WERI-Rb-1 (cell line): ENCODE data around the gene LDB3.

Source experiments
- DNase-seq: peaks from one replicate; pipeline ENCODE4 v3.0.0-alpha.2; 2020
- H3K27ac ChIP-seq: fragments of 250-450 bp; sonication (Bioruptor Pico); 2 replicates; pipeline ENCODE4 v1.5.1; 2020; ENCODE audit warnings: mild to moderate bottlenecking, moderate library complexity
- H3K27me3 ChIP-seq: fragments of 250-450 bp; sonication (Bioruptor Pico); 2 replicates; pipeline ENCODE4 v1.5.1; 2021; ENCODE audit warnings: mild to moderate bottlenecking, low read depth, moderate library complexity; ENCODE audit not compliant: insufficient read depth, severe bottlenecking
- H3K36me3 ChIP-seq: fragments of 250-450 bp; sonication (Bioruptor Pico); 2 replicates; pipeline ENCODE4 v1.5.1; 2020; ENCODE audit warnings: mild to moderate bottlenecking, moderate library complexity
- H3K4me3 ChIP-seq: 2 replicates; pipeline ENCODE4 v1.5.1; 2011; ENCODE audit warnings: low read depth, mild to moderate bottlenecking, control low read depth, low read length
- H3K9me3 ChIP-seq: fragments of 250-450 bp; sonication (Bioruptor Pico); 2 replicates; pipeline ENCODE4 v1.5.1; 2021; ENCODE audit warnings: mild to moderate bottlenecking, moderate library complexity; ENCODE audit not compliant: severe bottlenecking
- CTCF ChIP-seq: IDR thresholded peaks from 2 replicates; pipeline ENCODE4 v1.5.1; 2011; ENCODE audit warnings: low read depth, mild to moderate bottlenecking, control low read depth, inconsistent platforms, low read length

The LDB3 gene

GRCh38 chr10:86742230-86742629 lies 73.9 kb downstream of the LDB3 start:
- H3K4me3 ChIP-seq = no peak overlapping the region
- no peaks in the 10 kb centered on the region for H3K27me3 ChIP-seq
- no peaks in the 10 kb centered on the region for H3K36me3 ChIP-seq
- no peak for TF ChIP-seq CTCF
- no peaks in the 10 kb centered on the region for H3K9me3 ChIP-seq
- no peak for DNase-seq
- no peak overlapping the region for H3K27ac ChIP-seq

GRCh38 chr10:86744067-86744725 lies 75.9 kb downstream of the LDB3 start:
- Histone ChIP-seq H3K27me3 (no peaks in the 10 kb centered on the region), H3K27ac (no peak overlapping the region), H3K36me3 (no peaks in the 10 kb centered on the region), H3K4me3 (no peak overlapping the region), H3K9me3 (no peaks in the 10 kb centered on the region)
- no peak for DNase-seq
- no peak for TF ChIP-seq CTCF

DNA sequence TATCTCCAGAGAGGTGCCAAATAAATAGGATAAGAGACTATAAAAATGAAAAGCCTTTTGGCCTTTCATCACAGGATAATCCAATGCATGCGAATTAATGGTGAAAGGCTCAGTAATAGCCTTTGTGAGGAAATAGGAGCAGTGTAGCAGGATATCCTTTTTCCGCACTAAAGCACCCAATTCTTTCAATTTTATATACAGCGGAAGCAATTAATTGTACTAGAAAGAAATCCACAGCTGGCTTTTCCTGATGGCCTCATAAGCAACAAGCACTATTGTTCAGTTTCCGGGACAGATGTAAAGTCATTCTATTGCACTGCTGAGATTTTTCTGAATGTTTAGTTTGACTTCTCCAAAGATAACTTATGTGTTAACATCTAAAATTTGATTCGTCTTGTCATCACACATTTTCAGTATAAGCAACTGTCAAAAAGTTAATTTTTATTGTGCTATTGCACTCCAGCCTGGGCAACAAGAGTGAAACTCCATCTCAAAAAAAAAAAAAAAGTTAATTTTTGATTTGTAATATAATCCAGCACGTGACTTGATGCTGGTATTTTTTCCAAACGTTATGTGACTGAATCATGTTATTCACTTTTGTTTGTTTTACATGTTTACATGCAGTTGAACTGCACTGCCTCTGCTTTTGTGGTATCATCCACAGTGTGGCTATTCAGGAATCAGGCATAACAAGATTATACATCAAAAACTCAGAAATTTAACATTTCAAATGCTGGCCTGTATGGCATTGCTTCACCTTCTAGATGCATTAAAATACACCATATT lies 79.7 kb downstream of the LDB3 start:
- H3K27me3 ChIP-seq = no peaks in the 10 kb centered on the region
- no peaks in the 10 kb centered on the region for H3K36me3 ChIP-seq
- no peak overlapping the region for H3K27ac ChIP-seq
- H3K4me3 ChIP-seq = no peak overlapping the region
- no peak for DNase-seq
- no peak for TF ChIP-seq CTCF
- no peaks in the 10 kb centered on the region for H3K9me3 ChIP-seq

- TF ChIP-seq CTCF = no peak
- no peaks in the 10 kb centered on the region for H3K36me3 ChIP-seq
- H3K27ac ChIP-seq = no peak overlapping the region
- no peak for DNase-seq
- no peaks in the 10 kb centered on the region for H3K27me3 ChIP-seq
- no peak overlapping the region for H3K4me3 ChIP-seq
- no peaks in the 10 kb centered on the region for H3K9me3 ChIP-seq
Measured at GRCh38 chr10:86749854-86750253, 81.5 kb downstream of the LDB3 start.

GRCh38 chr10:86751477-86751876 lies 83.2 kb downstream of the LDB3 start:
- H3K36me3 ChIP-seq = peaks cover 3% of the 10 kb centered on the region; the same call in 1 of the 2 replicates
- H3K4me3 ChIP-seq = no peak overlapping the region
- H3K9me3 ChIP-seq = no peaks in the 10 kb centered on the region
- TF ChIP-seq CTCF = no peak
- no peak for DNase-seq
- H3K27me3 ChIP-seq = no peaks in the 10 kb centered on the region
- no peak overlapping the region for H3K27ac ChIP-seq
